GM23248 (cell line): ENCODE measurements around the gene LYRM4. TPM values are rescaled to one million over a fixed set of nuclear protein-coding genes. Genes with fewer than 3 reads are reported as not detected.

Experiments
- DNase-seq: peaks from one replicate; pipeline ENCODE4 v3.0.0-alpha.2; 2015
- H2AFZ ChIP-seq: fragments of 200-600 bp; sonication (generic); 2 replicates; pipeline ENCODE4 v1.6.1; 2016; ENCODE audit warnings: antibody characterized with exemption
- H3F3A ChIP-seq: fragments of 200-600 bp; sonication (generic); 2 replicates; pipeline ENCODE4 v1.6.1; 2016; ENCODE audit warnings: mild to moderate bottlenecking, antibody characterized with exemption, mixed run types; ENCODE audit not compliant: insufficient read depth
- H3K27ac ChIP-seq: fragments of 200-600 bp; sonication (generic); 2 replicates; pipeline ENCODE4 v1.5.1; 2016; ENCODE audit warnings: mild to moderate bottlenecking
- H3K27me3 ChIP-seq: fragments of 200-600 bp; sonication (generic); replicated peaks from 2 replicates; pipeline ENCODE4 v1.6.1; 2016; ENCODE audit warnings: mild to moderate bottlenecking; ENCODE audit not compliant: insufficient read depth
- H3K36me3 ChIP-seq: fragments of 200-600 bp; sonication (generic); 2 replicates; pipeline ENCODE4 v1.6.1; 2016; ENCODE audit warnings: low read depth, mild to moderate bottlenecking
- H3K4me1 ChIP-seq: fragments of 200-600 bp; sonication (generic); 2 replicates; pipeline ENCODE4 v1.6.1; 2016; ENCODE audit warnings: mild to moderate bottlenecking; ENCODE audit not compliant: insufficient read depth
- H3K4me2 ChIP-seq: fragments of 200-600 bp; sonication (generic); one replicate; pipeline ENCODE4 v1.6.1; 2016; ENCODE audit warnings: mild to moderate bottlenecking; ENCODE audit not compliant: unreplicated experiment
- H3K4me3 ChIP-seq: fragments of 200-600 bp; sonication (generic); 2 replicates; pipeline ENCODE4 v1.5.1; 2016; ENCODE audit warnings: mild to moderate bottlenecking
- H3K79me2 ChIP-seq: fragments of 200-600 bp; sonication (generic); 2 replicates; pipeline ENCODE4 v1.6.1; 2016; ENCODE audit warnings: mild to moderate bottlenecking; ENCODE audit not compliant: insufficient read depth
- H3K9ac ChIP-seq: fragments of 200-600 bp; sonication (generic); 2 replicates; pipeline ENCODE4 v1.6.1; 2016; ENCODE audit warnings: mild to moderate bottlenecking
- H3K9me2 ChIP-seq: fragments of 200-600 bp; sonication (generic); 2 replicates; pipeline ENCODE4 v1.6.1; 2016; ENCODE audit warnings: mixed run types, mild to moderate bottlenecking, moderate library complexity; ENCODE audit not compliant: insufficient read depth
- H3K9me3 ChIP-seq: fragments of 200-600 bp; sonication (generic); one replicate; pipeline ENCODE4 v1.6.1; 2017; ENCODE audit warnings: low read depth
- H4K20me1 ChIP-seq: fragments of 200-600 bp; sonication (generic); 2 replicates; pipeline ENCODE4 v1.6.0; 2016; ENCODE audit not compliant: insufficient read depth
- EZH2 ChIP-seq: fragments of 200-600 bp; sonication (generic); IDR thresholded peaks from 2 replicates; pipeline ENCODE4 v1.6.1; 2018; ENCODE audit warnings: antibody characterized with exemption, mild to moderate bottlenecking; ENCODE audit not compliant: insufficient read depth, poor library complexity, severe bottlenecking
- EZH2phosphoT487 ChIP-seq: fragments of 200-600 bp; sonication (generic); IDR thresholded peaks from 2 replicates; pipeline ENCODE4 v1.6.1; 2018; ENCODE audit warnings: antibody characterized with exemption, moderate library complexity, mild to moderate bottlenecking, low read depth; ENCODE audit not compliant: insufficient read depth
- WGBS, 2 experiments: methylation state at CpG; one replicate each; pipeline ENCODE4 v1.1.6; 2015 to 2017; ENCODE audit warnings: low lambda C conversion rate in 2 of 2, low coverage in 1 of 2; ENCODE audit errors: missing lambda C conversion rate in 2 of 2; 5-methylcytosine and 5-hydroxymethylcytosine counted together
- in situ Hi-C: fragments of 300-500 bp; cut with MboI; formaldehyde crosslinking; loops from 2 replicates; pipeline ENCODE4 v1.15.0; 2020
- polyA plus RNA-seq: library from polyadenylated mRNA; unstranded; fragments of >200 nt; fragmentation: Nextera tagmentation; extraction: Ambion mirVana; gene quantifications from 2 replicates; pipeline ENCODE4 v1.2.1, GENCODE V29; 2016
- total RNA-seq: library from RNA; depleted of rRNA; stranded (reverse); fragments of >200 nt; shearing (Covaris generic); gene quantifications from 2 replicates; pipeline ENCODE4 v1.2.3, GENCODE V29; 2014

Gene LYRM4
- total and polyA plus RNA-seq, 2 experiments from 2014 or later: 27.1 to 28.0 TPM

DNA sequence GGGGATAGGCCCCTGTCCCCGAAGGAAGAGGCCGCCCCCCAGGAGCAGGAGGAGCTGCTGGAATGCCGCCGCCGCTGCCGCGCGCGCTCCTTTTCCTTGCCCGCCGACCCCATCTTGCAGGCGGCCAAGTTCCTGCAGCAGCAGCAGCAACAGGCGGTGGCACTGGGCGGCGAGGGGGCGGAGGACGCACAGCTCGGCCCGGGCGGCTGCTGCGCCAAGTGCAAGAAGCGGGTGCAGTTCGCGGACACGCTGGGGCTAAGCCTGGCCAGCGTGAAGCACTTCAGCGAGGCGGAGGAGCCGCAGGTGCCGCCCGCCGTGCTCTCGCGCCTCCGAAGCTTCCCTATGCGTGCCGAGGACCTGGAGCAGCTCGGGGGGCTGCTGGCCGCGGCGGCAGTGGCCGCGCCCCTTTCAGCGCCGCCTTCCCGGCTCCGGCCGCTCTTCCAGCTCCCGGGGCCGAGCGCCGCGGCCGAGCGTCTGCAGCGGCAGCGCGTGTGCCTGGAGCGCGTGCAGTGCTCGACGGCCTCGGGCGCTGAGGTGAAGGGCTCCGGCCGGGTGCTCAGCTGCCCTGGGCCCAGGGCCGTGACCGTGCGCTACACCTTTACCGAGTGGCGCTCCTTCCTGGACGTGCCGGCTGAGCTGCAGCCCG lies 175.0 kb downstream of the LYRM4 start:
- Histone ChIP-seq H3K27ac (no peak overlapping the region), H3K9me2 (no peaks in the 10 kb centered on the region), H3K36me3 (no peaks in the 10 kb centered on the region), H3K27me3 (no peaks in the 10 kb centered on the region; the same call in 1 of the 2 replicates), H3K79me2 (no peaks in the 10 kb centered on the region), H3K9me3 (no peaks in the 10 kb centered on the region), H3K4me2 (peak overlapping the region; percentile 74), H3F3A (peaks cover 16% of the 10 kb centered on the region), H3K9ac (peak overlapping the region; percentile 69), H2AFZ (peak overlapping the region; percentile 85), H3K4me3 (peak overlapping the region; percentile 66), H4K20me1 (no peaks in the 10 kb centered on the region), H3K4me1 (peaks cover 20% of the 10 kb centered on the region)
- TF ChIP-seq EZH2phosphoT487 (no peak), EZH2 (no peak)
- WGBS, 2 experiments: 2 to 3% methylated on average over 52 to 60 of the region's 74 CpGs
- DNase-seq: peak; percentile 72
- in situ Hi-C loops: no loop called here

- H3F3A ChIP-seq: peaks cover 16% of the 10 kb centered on the region
- no peaks in the 10 kb centered on the region; the same call in 1 of the 2 replicates for H3K27me3 ChIP-seq
- WGBS, 2 experiments: 1% methylated on average over 68 to 71 of the region's 83 CpGs
- peak; percentile 84 for DNase-seq
- H3K9me3 ChIP-seq: no peaks in the 10 kb centered on the region
- peak within 1 kb of the TSS; percentile 69 for H3K9ac ChIP-seq
- H3K9me2 ChIP-seq: no peaks in the 10 kb centered on the region
- H3K4me1 ChIP-seq: peaks cover 20% of the 10 kb centered on the region
- no peaks in the 10 kb centered on the region for H3K79me2 ChIP-seq
- H3K4me2 ChIP-seq: peak within 1 kb of the TSS; percentile 74
- no peaks in the 10 kb centered on the region for H3K36me3 ChIP-seq
- no peak for TF ChIP-seq EZH2phosphoT487
- no peak for TF ChIP-seq EZH2
- H2AFZ ChIP-seq: peak within 1 kb of the TSS; percentile 85
- in situ Hi-C loops: no loop called here
- no peaks in the 10 kb centered on the region for H4K20me1 ChIP-seq
- peak within 1 kb of the TSS; percentile 66 for H3K4me3 ChIP-seq
- no peak within 1 kb of the TSS for H3K27ac ChIP-seq
Observed at GRCh38 chr6:5084781-5085647, 175.7 kb downstream of the LYRM4 start, which contains the start of gene PPP1R3G. Gene PPP1R3G, plus strand, starts transcription at chr6:5085341. Its CDS starts 145 bp downstream, at chr6:5085486.

DNA sequence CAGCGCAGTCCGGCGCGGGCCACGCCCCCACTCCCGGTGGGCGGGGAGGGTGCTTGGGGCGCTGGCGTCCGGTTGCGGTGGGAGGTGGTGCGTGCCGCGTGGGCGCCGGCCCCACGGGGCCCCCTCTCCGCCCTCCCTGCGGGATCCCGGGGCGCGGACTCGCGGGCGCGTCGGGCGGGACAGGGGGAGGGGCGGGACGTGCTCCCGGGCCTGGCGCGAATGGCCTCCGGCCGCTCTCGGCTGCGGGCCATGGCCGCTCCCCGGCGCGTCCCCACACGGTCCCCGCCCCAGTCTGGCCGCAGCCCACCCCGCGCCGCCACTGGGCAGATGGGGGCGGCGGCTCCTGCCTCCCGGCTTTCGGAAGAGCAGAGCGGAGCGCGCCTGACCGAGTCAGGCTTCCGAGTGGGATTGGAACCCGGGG lies 176.4 kb downstream of the LYRM4 start:
- Histone ChIP-seq H2AFZ (peak overlapping the region; percentile 85), H3K4me1 (peaks cover 20% of the 10 kb centered on the region), H3K27ac (no peak overlapping the region), H3K27me3 (no peaks in the 10 kb centered on the region), H3K4me3 (peak overlapping the region; percentile 66), H3K36me3 (no peaks in the 10 kb centered on the region), H3K9ac (peak overlapping the region; percentile 69), H3K9me2 (no peaks in the 10 kb centered on the region), H4K20me1 (no peaks in the 10 kb centered on the region), H3K4me2 (peak overlapping the region; percentile 74), H3K79me2 (no peaks in the 10 kb centered on the region), H3K9me3 (no peaks in the 10 kb centered on the region), H3F3A (peaks cover 16% of the 10 kb centered on the region)
- no peak for DNase-seq
- WGBS, 2 experiments: 3 to 5% methylated on average over 9 to 29 of the region's 57 CpGs
- in situ Hi-C loops: no loop called here
- TF ChIP-seq EZH2 (no peak), EZH2phosphoT487 (no peak)

DNA sequence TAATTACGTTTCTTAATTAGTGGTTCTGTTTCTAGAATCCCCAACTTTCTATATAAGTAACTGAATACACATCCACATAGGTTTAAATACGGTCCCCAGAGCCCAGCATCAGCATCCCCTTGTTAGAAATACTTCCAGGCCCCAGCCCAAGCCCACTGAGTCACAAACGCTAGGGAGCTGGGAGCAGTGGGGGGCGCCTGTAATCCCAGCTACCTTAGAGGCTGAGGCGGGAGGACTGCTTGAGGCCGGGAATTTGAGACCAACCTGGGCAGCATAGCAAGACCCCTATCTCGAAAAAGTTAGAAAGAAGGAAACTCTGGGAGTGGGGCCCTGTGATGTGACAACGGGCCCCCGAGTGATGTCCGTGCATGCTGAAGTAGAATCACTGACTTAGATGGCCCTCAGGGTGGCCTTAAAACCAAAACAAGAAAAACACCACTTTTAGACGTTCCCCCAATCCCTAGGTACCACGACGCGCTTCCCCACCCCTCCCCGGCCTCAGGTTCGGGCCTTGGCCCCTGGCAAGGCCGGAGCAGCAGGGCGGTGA lies 176.9 kb downstream of the LYRM4 start:
- H3K4me2 ChIP-seq: no peak overlapping the region
- peaks cover 16% of the 10 kb centered on the region for H3F3A ChIP-seq
- 59 to 64% methylated on average over 16 to 17 of the region's 18 CpGs for WGBS, 2 experiments
- in situ Hi-C loops: no loop called here
- no peaks in the 10 kb centered on the region for H3K79me2 ChIP-seq
- peak overlapping the region; percentile 85 for H2AFZ ChIP-seq
- no peaks in the 10 kb centered on the region for H3K9me2 ChIP-seq
- H3K36me3 ChIP-seq: no peaks in the 10 kb centered on the region
- DNase-seq: no peak
- no peaks in the 10 kb centered on the region for H3K27me3 ChIP-seq
- peaks cover 20% of the 10 kb centered on the region for H3K4me1 ChIP-seq
- TF ChIP-seq EZH2 (no peak), EZH2phosphoT487 (no peak)
- H3K9ac ChIP-seq: 0 out of 2 replicates have a peak overlapping the region, but pooled peaks have one; percentile 69
- no peak overlapping the region for H3K27ac ChIP-seq
- no peak overlapping the region for H3K4me3 ChIP-seq
- H3K9me3 ChIP-seq: no peaks in the 10 kb centered on the region
- H4K20me1 ChIP-seq: no peaks in the 10 kb centered on the region
